Measurements from ENCODE around the gene COL16A1. TPM values are rescaled to one million over a fixed set of nuclear protein-coding genes. Genes with fewer than 3 reads are reported as not detected.

COL16A1 gene
- total and polyA plus RNA-seq, 2 of the 13 experiments (the other 11 are each of a cell fraction or from before 2014, with no cell fraction given) = 4.3 to 12.2 TPM

DNA sequence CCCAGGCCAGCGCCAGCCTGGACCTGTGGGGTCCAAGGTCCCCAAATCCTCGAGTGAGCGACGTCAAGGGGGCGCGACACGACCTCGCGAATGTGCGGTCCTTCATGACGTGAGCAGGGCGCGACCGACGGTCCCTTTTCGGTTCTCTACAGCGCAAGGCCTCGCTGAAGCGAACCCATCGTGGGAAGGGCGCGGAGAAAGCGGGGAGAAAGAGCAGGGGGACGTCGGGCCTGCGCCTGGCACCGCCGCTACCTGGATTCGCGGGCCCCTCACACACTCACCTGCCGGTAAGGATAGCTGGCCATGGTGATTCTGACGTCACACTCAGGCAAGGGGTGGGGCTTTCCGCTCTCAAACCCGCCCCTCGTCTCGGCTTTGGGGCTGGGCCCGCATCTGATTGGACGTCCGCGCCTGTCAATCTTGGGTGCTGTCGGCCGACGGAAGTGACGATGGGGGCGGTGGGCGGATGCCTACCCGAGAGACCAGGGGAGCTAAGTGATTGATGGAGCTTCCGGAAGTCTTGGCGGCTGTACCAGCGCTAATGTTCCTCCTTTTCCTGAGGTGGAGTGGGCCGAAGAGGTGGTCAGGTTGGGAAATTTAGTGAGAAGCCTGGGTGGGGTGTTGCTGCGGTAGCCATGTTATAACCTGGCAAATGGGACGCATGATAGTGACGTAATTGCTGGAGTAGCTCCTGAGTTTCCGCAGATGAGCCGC is 59.1 kb downstream of the COL16A1 start, which contains the start of gene PEF1 (continued):
- TF ChIP-seq SMC3 (IDR thresholded peaks at IDR 0.05; ENCODE audit: low read length) (no peak), ZNF563 (CRISPR knock-in tag; IDR thresholded peaks at IDR 0.05) (peak; percentile 69; the same call in 1 of the 2 replicates), POLR2AphosphoS2 (IDR thresholded peaks at IDR 0.05; ENCODE audit: low read depth, low read length) (no peak), ISX (CRISPR knock-in tag; conservative IDR thresholded peaks at IDR 0.05) (no peak), PITX1 (CRISPR knock-in tag; IDR thresholded peaks at IDR 0.05) (no peak), CCDC6 (CRISPR knock-in tag; IDR thresholded peaks at IDR 0.05) (no peak), NFIC (IDR thresholded peaks at IDR 0.05; ENCODE audit: low read length) (no peak), ZSCAN9 (CRISPR knock-in tag; IDR thresholded peaks at IDR 0.05; ENCODE audit: borderline replicate concordance) (0 out of 2 replicates have a peak, but pooled peaks have one; percentile 44), ZSCAN25 (CRISPR knock-in tag; IDR thresholded peaks at IDR 0.05) (peak; percentile 36; the same call in 1 of the 2 replicates), ZMAT3 (CRISPR knock-in tag; conservative IDR thresholded peaks at IDR 0.05) (0 out of 2 replicates have a peak, but pooled peaks have one; percentile 74), NFE2L1 (CRISPR knock-in tag; IDR thresholded peaks at IDR 0.05; ENCODE audit: borderline replicate concordance) (no peak), NR2F6 (IDR thresholded peaks at IDR 0.05) (no peak), NR2F6 (CRISPR knock-in tag; IDR thresholded peaks at IDR 0.05) (peak; percentile 47; the same call in 1 of the 2 replicates), MAFG (CRISPR knock-in tag; IDR thresholded peaks at IDR 0.05) (no peak), ZSCAN21 (CRISPR knock-in tag; IDR thresholded peaks at IDR 0.05; ENCODE audit: borderline replicate concordance) (peak; percentile 38; the same call in 1 of the 2 replicates)
- TF ChIP-seq, protein P1, sequence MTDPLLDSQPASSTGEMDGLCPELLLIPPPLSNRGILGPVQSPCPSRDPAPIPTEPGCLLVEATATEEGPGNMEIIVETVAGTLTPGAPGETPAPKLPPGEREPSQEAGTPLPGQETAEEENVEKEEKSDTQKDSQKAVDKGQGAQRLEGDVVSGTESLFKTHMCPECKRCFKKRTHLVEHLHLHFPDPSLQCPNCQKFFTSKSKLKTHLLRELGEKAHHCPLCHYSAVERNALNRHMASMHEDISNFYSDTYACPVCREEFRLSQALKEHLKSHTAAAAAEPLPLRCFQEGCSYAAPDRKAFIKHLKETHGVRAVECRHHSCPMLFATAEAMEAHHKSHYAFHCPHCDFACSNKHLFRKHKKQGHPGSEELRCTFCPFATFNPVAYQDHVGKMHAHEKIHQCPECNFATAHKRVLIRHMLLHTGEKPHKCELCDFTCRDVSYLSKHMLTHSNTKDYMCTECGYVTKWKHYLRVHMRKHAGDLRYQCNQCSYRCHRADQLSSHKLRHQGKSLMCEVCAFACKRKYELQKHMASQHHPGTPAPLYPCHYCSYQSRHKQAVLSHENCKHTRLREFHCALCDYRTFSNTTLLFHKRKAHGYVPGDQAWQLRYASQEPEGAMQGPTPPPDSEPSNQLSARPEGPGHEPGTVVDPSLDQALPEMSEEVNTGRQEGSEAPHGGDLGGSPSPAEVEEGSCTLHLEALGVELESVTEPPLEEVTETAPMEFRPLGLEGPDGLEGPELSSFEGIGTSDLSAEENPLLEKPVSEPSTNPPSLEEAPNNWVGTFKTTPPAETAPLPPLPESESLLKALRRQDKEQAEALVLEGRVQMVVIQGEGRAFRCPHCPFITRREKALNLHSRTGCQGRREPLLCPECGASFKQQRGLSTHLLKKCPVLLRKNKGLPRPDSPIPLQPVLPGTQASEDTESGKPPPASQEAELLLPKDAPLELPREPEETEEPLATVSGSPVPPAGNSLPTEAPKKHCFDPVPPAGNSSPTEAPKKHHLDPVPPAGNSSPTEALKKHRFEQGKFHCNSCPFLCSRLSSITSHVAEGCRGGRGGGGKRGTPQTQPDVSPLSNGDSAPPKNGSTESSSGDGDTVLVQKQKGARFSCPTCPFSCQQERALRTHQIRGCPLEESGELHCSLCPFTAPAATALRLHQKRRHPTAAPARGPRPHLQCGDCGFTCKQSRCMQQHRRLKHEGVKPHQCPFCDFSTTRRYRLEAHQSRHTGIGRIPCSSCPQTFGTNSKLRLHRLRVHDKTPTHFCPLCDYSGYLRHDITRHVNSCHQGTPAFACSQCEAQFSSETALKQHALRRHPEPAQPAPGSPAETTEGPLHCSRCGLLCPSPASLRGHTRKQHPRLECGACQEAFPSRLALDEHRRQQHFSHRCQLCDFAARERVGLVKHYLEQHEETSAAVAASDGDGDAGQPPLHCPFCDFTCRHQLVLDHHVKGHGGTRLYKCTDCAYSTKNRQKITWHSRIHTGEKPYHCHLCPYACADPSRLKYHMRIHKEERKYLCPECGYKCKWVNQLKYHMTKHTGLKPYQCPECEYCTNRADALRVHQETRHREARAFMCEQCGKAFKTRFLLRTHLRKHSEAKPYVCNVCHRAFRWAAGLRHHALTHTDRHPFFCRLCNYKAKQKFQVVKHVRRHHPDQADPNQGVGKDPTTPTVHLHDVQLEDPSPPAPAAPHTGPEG (CRISPR knock-in tag; IDR thresholded peaks at IDR 0.05) = no peak
- TF ChIP-seq, protein P2, sequence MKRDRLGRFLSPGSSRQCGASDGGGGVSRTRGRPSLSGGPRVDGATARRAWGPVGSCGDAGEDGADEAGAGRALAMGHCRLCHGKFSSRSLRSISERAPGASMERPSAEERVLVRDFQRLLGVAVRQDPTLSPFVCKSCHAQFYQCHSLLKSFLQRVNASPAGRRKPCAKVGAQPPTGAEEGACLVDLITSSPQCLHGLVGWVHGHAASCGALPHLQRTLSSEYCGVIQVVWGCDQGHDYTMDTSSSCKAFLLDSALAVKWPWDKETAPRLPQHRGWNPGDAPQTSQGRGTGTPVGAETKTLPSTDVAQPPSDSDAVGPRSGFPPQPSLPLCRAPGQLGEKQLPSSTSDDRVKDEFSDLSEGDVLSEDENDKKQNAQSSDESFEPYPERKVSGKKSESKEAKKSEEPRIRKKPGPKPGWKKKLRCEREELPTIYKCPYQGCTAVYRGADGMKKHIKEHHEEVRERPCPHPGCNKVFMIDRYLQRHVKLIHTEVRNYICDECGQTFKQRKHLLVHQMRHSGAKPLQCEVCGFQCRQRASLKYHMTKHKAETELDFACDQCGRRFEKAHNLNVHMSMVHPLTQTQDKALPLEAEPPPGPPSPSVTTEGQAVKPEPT (CRISPR knock-in tag; IDR thresholded peaks at IDR 0.05; ENCODE audit: low read depth) = no peak; the same call in 1 of the 2 replicates
- TF ChIP-seq, protein P3, sequence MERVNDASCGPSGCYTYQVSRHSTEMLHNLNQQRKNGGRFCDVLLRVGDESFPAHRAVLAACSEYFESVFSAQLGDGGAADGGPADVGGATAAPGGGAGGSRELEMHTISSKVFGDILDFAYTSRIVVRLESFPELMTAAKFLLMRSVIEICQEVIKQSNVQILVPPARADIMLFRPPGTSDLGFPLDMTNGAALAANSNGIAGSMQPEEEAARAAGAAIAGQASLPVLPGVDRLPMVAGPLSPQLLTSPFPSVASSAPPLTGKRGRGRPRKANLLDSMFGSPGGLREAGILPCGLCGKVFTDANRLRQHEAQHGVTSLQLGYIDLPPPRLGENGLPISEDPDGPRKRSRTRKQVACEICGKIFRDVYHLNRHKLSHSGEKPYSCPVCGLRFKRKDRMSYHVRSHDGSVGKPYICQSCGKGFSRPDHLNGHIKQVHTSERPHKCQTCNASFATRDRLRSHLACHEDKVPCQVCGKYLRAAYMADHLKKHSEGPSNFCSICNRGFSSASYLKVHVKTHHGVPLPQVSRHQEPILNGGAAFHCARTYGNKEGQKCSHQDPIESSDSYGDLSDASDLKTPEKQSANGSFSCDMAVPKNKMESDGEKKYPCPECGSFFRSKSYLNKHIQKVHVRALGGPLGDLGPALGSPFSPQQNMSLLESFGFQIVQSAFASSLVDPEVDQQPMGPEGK (CRISPR knock-in tag; IDR thresholded peaks at IDR 0.05) = peak; percentile 74
